ENCODE measurements around the gene PPM1D.
"Not testable (repeated sequence)": the region's sequence is repeated elsewhere in the genome, so short reads cannot be mapped to it uniquely, and the experiment has no call there.

Gene PPM1D

GRCh38 chr17:60602385-60602742 lies 2.4 kb downstream of the PPM1D start:
- no peak for DNase-seq (ENCODE audit: extremely low spot score)
- TF ChIP-seq L3MBTL2 (conservative IDR thresholded peaks at IDR 0.05) (no peak), ELF4 (IDR thresholded peaks at IDR 0.05) (no peak), NFRKB (IDR thresholded peaks at IDR 0.05) (no peak)
- POLR2A ChIA-PET: interaction anchor here (0.6 to 1.6 kb wide), 5 partner anchors 11 to 648 kb away, joined by 3 to 5 read pairs (median 3); partner anchors contain the start of gene BCAS3

GRCh38 chr17:60602871-60603270 lies 2.9 kb downstream of the PPM1D start:
- ChIA-PET POLR2A (interaction anchor here (0.9 kb wide), 1 partner anchor 647 kb away, joined by 3 read pairs; no protein-coding TSS in a partner anchor), CTCF (interaction anchor here (0.7 kb wide), 1 partner anchor 37 kb away, joined by 3 read pairs; no protein-coding TSS in a partner anchor)
- no peak for DNase-seq (ENCODE audit: extremely low spot score)
- no peak for TF ChIP-seq PKNOX1 (IDR thresholded peaks at IDR 0.05)
- no peak for TF ChIP-seq SP1 (IDR thresholded peaks at IDR 0.05)
- TF ChIP-seq FOXM1 (IDR thresholded peaks at IDR 0.05; ENCODE audit: borderline replicate concordance): no peak

More at GRCh38 chr17:60602385-60602742, 2.4 kb downstream of the PPM1D start:
- CTCF ChIA-PET: interaction anchor here (0.6 kb wide), 1 partner anchor 198 kb away, joined by 3 read pairs; no protein-coding TSS in a partner anchor

- POLR2A ChIA-PET: interaction anchor here (1.4 kb wide), 1 partner anchor 77 kb away, joined by 5 read pairs; the partner anchor contains the start of gene APPBP2
- DNase-seq (ENCODE audit: extremely low spot score): not testable (repeated sequence)
- CTCF ChIA-PET: interaction anchor here (0.6 to 0.7 kb wide), 2 partner anchors 35 to 36 kb away, joined by 3 read pairs; no protein-coding TSS in a partner anchor
Observed at GRCh38 chr17:60603477-60603876, 3.5 kb downstream of the PPM1D start.

- TF ChIP-seq SUZ12 (IDR thresholded peaks at IDR 0.05) (no peak), L3MBTL2 (conservative IDR thresholded peaks at IDR 0.05) (no peak), FOXM1 (IDR thresholded peaks at IDR 0.05; ENCODE audit: borderline replicate concordance) (no peak)
- ChIA-PET POLR2A (interaction anchor here (1.4 kb wide), 1 partner anchor 79 kb away, joined by 5 read pairs; the partner anchor contains the start of gene APPBP2), CTCF (no interaction called here)
- no peak for DNase-seq (ENCODE audit: extremely low spot score)
Observed at GRCh38 chr17:60604686-60605334, 4.8 kb downstream of the PPM1D start.

GRCh38 chr17:60606036-60606435 lies 6.0 kb downstream of the PPM1D start:
- no peak for DNase-seq (ENCODE audit: extremely low spot score)
- TF ChIP-seq ELF4 (IDR thresholded peaks at IDR 0.05) (no peak), FOXM1 (IDR thresholded peaks at IDR 0.05; ENCODE audit: borderline replicate concordance) (no peak), LEF1 (IDR thresholded peaks at IDR 0.05; ENCODE audit: borderline replicate concordance) (no peak), ARNT (IDR thresholded peaks at IDR 0.05) (no peak), NFRKB (IDR thresholded peaks at IDR 0.05) (no peak), SP1 (IDR thresholded peaks at IDR 0.05) (no peak), FOXK2 (IDR thresholded peaks at IDR 0.05) (no peak), PKNOX1 (IDR thresholded peaks at IDR 0.05) (no peak), TARDBP (IDR thresholded peaks at IDR 0.05) (no peak)
- POLR2A ChIA-PET: no interaction called here
- CTCF ChIA-PET: no interaction called here

- no peak for DNase-seq (ENCODE audit: extremely low spot score)
- no peak for TF ChIP-seq SP1 (IDR thresholded peaks at IDR 0.05)
- TF ChIP-seq LEF1 (IDR thresholded peaks at IDR 0.05; ENCODE audit: borderline replicate concordance): no peak
- no peak for TF ChIP-seq PKNOX1 (IDR thresholded peaks at IDR 0.05)
- no peak for TF ChIP-seq HDGF (IDR thresholded peaks at IDR 0.05; ENCODE audit: borderline replicate concordance)
- no peak for TF ChIP-seq CTBP1 (IDR thresholded peaks at IDR 0.05; ENCODE audit: borderline replicate concordance)
- no peak for TF ChIP-seq FOXA1 (IDR thresholded peaks at IDR 0.05)
- TF ChIP-seq L3MBTL2 (conservative IDR thresholded peaks at IDR 0.05): no peak
- no peak for TF ChIP-seq ELF4 (IDR thresholded peaks at IDR 0.05)
- TF ChIP-seq ARNT (IDR thresholded peaks at IDR 0.05): no peak
- TF ChIP-seq SUZ12 (IDR thresholded peaks at IDR 0.05): no peak
- TF ChIP-seq BHLHE40 (IDR thresholded peaks at IDR 0.05; ENCODE audit: borderline replicate concordance): no peak
- TF ChIP-seq TARDBP (IDR thresholded peaks at IDR 0.05): no peak
- TF ChIP-seq NFRKB (IDR thresholded peaks at IDR 0.05): no peak
- TF ChIP-seq FOXK2 (IDR thresholded peaks at IDR 0.05): no peak
- no peak for TF ChIP-seq FOXM1 (IDR thresholded peaks at IDR 0.05; ENCODE audit: borderline replicate concordance)
- no peak for TF ChIP-seq ZNF384 (IDR thresholded peaks at IDR 0.05)
- CTCF ChIA-PET: no interaction called here
- POLR2A ChIA-PET: no interaction called here
Observed at GRCh38 chr17:60610473-60610872, 10.5 kb downstream of the PPM1D start.

- POLR2A ChIA-PET: interaction anchor here (0.6 kb wide), 1 partner anchor 88 kb away, joined by 3 read pairs; no protein-coding TSS in a partner anchor
Observed at GRCh38 chr17:60611321-60611720, 11.3 kb downstream of the PPM1D start.

More at GRCh38 chr17:60611321-60611720, 11.3 kb downstream of the PPM1D start:
- DNase-seq (ENCODE audit: extremely low spot score); CTCF ChIA-PET: not testable (repeated sequence)
